Hematopoietic multipotent progenitor cell treated with erythropoietin and hydrocortisone succinate and interleukin-3 and kit ligand, for 15 days (in vitro differentiated cells): ENCODE results near the gene SELENOP.

Experiments
- DNase-seq: peaks from one replicate; pipeline ENCODE4 v3.0.0-alpha.2; 2015; ENCODE audit warnings: low spot score

SELENOP gene

DNA sequence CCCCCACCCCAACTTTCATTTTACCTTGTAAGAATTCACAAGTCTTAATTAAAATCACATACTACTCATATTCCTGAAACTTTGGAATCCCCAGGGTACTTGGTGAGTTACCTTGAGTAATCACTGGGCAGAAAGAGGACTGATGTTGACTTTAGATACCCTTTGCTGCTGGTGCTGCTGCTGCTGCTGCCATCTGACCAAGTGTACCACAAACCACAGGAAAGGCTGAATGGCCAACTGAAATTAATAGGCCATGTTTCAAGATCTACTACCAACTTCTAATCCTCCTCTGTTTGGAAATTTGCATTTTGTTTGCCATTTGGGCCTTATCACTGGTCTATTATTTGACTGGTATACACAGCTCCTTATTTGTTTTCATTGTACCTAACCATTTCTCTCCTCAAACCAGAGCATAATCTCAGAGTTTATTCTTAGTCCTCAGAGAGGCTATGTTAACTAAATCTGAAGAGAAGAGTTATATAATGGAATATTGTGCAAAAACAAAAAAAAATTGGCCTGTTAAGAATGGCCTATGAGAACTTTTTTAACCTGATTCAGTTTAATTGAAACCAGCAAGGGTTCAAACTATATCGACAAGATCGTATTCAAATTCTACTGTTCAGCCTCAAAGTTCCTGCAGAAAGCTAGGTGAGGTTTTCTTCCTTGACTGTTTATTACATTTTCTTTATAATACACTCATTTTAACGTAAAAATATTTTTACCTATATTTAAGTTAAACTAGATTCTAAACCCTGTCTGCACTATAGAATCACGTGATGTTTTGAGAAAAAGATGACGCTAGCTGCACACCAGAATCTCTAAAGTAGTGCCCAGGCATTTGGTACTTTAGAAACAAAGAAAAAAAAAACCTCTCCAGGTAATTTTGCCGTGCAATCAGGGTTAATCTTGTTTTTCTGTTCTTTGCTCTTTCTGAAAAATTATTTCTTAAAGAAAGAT lies 13.1 kb downstream of the SELENOP start:
- no peak for DNase-seq

DNA sequence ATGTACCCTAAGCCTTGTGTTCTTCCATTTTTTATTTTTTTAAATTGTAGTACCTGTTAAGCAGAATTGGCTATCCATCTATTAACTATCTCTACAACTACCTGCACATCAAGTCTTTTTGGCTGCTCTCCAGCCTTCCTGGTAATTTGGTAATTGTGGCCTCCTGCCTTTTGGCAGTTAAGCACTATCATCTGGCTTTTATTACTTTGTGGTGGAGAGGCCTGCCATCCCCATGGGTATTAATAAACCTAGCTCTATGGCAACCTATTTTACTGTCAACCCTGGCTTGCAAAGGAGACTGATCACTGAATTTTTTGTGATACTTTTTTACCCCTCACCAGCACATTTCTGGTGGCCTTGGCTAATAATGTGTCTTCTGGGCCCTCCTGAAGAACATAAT lies 20.5 kb downstream of the SELENOP start:
- no peak for DNase-seq

DNA sequence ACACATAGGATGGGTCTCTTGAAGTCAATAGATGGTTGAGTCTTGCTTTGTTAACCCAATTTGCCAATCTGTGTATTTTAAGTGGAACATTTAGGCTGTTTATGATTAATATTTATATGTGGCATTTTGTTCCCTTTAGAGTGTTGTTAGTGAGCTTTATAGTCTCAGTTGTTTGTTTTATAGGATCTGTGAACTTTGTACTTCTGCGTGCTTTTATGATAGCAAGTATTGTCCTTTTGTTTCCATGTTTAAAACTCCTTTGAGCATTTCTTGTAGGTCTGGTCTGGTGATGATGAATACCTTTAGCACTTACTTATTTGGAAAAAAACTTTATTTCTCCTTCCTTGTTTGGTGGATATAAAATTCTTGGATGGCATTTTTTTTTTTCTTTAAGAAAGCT lies 23.8 kb downstream of the SELENOP start:
- DNase-seq = no peak

DNA sequence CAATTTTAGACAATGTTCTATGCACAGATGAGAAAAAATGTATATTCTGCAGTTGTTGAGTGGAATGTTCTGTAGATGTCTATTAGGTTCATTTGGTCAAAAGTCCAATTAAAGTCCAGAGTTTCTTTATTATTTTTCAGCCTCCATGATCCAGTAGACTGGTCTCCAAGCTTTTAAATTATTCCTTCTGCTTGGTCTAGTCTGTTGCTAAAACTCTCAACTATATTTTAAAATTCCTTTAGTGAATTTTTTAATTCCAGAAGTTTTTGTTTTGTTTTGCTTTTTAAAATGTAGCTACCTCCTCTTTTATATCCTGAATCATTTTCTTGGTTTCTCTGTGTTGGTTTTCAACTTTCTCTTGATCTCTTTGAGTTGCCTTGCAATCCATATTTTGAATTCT lies 24.6 kb downstream of the SELENOP start:
- DNase-seq = no peak

DNA sequence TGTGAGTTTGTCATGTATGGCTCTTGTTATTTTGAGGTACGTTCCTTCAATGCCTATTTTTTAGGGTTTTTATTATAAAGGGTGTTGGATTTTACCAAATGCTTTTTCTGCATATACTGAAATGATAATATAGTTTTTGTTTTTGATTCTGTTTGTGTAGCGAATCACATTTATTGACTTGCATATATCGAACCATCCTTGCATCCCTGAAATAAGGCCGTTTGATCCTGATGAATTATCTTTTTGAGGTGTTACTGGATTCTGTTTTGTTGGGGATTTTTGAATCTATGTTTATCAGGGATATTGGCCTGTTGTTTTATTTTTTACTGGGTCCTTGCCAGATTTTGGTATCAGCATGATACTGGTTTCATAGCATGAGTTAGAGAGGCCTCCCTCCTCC lies 25.9 kb downstream of the SELENOP start:
- no peak for DNase-seq

DNA sequence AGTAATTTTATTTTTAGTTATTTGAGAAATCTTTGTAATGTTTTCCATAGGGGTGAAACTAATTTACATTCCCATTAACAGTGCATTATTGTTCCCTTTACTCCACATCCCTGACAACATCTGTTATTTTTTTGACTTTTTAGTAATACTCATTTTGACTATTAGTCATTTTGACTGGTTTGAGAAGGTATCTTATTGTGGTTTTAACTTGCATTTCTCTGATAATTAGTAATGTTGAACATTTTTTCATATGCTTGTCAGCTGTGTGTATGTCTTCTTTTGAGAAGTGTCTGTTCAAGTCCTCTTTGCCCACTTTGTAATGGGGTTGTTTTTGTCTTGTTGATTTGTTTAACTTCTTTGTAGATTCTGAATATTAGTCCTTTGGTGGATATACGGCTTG lies 27.6 kb downstream of the SELENOP start:
- DNase-seq = no peak

DNA sequence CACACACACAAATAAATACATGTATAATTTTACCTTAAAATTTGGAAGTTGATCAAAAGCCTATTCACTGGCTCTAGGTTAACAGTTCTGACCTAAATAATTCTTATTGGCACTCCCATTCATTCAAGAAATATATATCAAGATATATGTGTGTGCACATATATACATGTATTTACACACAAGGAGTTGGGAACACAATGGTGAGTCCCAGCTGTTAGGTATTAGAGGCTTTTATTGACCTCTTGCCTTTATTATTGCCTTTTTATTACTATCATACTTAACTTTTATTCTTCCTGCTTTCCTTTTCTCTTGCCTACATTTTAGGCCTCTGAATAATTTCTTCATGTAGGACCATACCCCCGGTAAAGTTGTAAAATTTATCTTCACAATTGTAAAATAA lies 30.1 kb downstream of the SELENOP start:
- DNase-seq = no peak

DNA sequence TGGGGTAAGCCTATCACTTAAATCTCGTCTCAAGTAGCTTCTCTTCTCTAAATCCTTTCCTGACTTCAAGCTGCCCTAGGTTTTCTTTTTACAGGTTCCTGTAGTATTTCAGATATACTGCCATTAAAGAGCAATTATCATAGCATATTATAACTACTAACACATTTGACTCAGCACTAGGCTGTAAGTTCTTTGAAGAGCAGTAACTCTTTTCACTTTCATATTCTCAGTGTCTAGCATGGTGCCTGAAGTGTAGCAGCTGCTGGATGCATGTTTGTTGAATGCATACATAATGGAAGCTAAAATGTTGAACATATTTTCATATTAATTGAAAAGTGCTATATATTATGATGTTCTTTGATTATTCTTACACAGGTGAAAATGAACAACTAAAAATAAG lies 32.6 kb downstream of the SELENOP start:
- DNase-seq = no peak

DNA sequence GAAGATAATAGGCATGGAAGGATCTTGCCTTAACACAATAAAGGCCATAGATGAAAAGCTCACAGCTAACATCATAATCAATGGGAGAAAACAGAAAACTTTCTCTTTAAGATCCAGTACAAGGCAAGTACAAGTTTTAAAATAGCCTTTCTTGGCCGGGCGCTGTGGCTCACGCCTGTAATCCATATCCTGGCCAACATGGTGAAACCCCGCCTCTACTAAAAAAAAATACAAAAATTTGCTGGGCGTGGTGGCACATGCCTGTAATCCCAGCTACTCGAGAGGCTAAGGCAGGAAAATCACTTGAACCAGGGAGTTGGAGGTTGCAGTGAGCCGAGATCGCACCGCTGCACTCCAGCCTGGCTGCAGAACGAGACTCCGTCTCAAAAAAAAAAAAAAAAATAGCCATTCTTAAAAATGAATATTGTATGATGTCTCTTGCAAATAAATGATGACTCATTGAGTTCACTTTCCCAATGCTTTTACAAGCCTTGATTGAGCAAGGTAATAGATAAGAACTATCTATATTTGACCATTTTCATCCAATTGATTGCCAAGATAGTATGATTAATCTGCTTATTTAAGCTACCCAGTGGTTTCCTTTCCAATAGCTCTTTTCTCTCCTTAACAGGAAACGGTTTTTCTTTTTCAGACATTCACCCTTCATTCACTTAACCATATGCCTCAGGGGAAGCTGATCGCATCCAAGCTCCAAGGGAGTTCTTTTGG lies 39.3 kb downstream of the SELENOP start:
- no peak for DNase-seq

DNA sequence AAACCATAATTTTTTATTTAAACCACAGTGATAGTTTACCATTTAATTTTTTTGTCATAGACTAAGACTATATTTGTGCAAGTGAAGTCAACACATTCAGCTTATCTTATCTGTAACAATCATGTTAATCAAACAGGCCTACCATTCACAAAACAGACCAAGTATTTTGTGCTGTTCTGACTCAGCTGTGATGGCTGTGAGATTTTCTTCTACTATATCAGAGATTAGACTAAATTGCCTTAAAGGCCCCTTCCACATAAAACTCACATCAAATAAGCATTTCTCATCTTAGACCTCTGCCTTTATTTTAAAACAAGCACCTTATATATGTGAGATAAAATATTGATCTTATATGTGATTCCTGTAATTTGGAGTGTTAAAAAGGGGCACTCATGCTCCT lies 41.7 kb downstream of the SELENOP start:
- DNase-seq = no peak

DNA sequence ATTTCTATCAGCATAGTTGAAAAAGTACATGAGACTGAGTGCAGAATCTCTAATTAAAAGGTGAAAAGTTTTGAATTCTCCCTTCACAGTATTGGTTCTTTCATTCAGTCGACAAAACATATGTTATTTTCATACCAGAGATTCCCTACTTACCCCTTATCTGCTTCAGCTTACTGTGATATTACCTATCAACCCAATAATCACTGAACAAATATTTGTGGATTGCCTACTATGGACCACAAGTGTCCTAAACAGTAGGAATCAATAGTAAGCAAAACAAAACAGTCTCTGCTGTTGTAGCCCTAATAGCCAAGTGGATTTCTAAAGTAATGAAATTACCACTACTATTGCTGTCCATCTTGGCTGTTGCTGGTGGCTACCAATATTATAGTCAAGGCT lies 43.6 kb downstream of the SELENOP start:
- DNase-seq = no peak

DNA sequence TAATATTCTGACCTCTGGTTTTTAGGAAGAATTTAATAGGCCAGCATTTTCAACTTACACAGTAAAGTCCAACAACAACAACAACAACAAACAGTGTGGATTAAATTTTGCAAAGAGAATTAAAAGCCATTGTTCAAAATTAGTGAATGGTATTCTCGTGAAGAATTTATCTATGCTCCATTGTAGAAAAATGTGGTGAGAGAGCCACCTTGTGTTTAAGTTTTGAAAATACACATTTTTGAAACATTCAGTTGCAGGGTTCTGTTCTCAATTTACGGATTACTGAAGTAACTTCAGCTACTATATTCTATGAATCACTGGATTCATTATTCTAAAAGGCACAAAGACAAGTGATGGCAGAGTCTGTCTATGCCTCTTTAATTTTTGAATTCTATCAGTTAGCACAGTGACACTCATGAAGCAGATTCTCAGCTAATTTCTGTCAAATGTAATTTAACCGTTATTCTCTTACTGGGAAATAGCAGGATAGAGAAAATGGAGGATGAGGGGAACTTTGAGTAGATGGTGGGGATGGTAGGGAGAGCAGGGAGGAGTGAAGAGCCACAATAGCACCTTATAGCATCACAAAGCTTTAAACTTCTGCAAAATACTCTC lies 44.1 kb downstream of the SELENOP start:
- no peak for DNase-seq

DNA sequence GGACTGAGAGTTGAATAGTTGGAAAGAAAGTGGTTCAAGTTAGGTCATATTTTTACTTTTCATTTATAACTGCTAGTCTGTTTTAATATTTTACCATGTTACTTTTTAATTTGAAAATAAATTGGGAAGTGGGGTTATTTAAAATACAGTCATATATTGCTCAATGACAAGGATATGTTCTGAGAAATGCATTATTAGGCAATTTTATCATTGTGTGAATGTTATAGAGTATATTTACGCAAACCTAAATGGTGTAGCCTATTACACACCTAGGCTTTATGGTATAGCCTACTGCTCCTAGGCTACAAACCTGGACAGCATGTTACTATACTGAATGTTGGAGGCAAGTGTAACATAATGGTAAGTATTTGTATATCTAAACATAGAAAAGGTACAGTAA lies 49.9 kb downstream of the SELENOP start:
- no peak for DNase-seq

DNA sequence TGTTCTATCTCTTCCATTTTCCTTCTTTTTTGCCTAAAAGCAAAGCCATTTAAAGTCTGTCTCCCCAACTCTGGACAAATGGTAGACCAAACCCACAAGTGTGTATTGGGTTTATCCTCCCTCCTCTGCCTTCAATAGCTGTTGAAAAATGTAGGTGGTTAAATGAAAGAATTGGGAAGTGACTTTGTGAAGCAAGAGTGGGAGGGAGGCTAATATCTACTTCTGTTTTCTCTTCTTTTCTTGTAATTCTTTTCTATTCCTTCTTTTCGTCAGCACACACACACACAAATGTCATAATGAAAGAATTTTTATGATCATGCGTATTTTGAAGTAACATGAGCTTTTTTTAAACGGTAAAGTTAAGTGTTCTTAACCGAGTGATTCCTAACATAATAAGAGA lies 51.3 kb downstream of the SELENOP start:
- DNase-seq = no peak

DNA sequence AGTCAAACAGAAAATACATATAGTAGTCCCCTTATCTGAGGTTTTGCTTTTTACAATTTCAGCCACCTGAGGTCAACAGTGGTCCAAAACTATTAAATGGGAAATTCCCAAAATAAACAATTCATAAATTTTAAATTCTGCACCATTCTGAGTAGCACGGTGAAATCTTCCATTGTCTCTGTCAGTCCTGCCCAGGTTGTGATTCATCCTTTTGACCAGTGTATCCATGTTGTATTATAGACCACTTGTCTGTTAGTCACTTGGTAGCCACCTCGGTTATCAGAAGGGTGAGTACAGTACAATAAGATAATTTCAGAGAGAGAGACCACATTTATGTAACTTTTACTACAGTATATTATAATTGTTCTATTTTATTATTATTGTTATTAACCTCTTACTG lies 52.2 kb downstream of the SELENOP start:
- DNase-seq = no peak

DNA sequence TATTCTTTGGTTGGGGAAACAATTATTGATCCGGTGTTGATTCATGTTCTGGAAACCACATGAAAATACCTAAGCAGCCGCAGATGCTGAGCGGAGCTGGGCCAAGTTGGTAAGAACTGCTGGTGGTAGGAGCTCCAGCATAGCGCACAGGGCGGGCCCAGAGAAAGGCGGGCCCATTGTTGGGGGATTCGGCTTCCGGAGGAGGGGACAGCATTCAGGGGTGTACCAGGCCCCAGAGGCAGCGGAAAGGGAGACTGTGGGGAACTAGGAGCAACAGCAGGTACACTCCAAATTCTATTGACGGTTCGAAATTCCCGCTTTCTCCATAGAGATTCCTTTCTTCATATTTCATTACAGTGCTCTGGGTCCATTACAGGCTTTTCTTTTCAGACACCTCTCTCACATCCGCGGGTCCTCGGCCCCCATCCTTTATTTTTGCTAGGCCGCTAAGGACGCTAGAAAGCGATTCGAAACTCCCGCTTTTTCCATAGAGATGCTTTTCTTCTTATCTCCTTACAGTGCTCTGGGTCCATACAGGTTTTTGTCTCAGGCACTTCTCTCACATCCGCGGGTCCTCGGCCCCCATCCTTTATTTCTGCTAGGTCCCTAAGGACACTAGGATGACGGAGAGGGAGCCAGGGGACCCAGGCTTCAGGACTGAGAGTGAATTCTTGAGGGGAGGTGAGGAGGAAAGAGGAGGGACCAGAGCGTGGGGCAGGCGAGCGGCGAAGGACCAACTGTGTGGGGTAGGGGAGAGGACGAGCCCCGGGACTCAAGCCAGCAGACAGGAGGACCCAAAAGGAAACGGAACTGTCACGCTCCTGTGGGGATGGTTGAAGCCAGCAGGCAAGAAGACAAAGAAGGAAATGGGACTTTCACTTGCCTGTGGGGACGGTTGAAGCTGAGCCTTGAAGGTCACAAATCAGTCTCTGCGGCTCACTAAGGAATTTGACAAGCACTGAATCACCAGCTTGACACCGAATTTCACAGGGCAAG lies 54.8 kb downstream of the SELENOP start, which contains the start of gene CCDC152:
Gene CCDC152, plus strand, starts transcription at position 213 of the 996 bp plus-strand sequence. CDS start 2,304 bp downstream, outside the sequence.
- DNase-seq = no peak

DNA sequence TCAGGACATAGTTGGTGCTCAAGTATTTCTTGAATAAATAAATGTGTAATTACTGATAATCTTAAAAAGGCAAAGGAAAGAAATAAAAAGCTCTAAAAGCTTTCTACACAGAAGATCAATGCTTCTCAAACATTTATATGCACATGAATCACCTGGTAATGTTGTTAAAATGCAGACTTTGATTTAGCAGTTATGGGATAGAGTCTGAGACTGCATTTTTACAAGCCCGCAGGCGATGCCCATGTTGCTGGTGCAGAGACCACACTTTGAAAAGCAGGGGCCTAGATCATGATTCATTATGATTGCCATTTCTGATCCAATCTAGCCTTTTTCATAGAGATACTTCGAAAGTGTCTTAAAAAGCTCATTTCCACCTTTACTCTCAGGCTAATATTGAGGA lies 58.6 kb downstream of the SELENOP start:
- no peak for DNase-seq

DNA sequence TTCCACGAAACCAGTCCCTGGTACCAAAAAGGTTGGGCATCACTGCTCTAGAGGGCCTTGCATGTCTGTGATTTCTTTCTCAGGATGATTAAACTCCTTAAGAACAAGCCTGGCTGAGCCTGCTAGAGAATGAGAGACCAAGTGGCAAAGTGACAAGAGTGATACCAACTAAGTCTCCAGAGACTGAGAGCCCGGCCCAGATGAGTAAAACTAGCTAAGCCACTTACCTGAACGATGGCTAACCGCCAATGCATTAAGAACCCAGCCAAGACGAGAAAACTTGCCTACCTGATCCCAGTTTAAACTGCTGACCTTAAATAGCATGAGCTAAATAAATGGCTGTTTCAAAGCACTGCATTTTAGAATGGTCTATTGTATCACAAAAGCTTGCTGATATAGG lies 60.6 kb downstream of the SELENOP start:
- no peak for DNase-seq

DNA sequence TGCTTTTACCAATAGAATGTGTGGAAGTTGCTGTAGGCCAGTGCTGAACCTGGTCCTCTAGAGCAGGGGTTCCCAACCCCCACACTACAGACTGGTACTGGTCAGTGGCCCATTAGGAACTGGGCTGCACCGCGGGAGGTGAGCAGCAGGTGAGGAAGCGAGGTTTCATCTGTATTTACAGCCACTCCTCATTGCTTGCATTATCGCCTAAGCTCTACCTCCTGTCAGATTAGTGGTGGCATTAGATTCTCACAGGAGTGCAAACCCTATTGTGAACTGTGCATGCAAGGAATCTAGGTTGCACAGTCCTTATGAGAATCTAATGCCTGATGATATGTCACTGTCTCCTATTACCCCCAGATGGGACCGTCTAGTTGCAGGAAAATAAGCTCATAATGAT lies 61.2 kb downstream of the SELENOP start:
- DNase-seq = no peak
